K562 (cell line): ENCODE results near the gene PNMT. TPM values are rescaled to one million over a fixed set of nuclear protein-coding genes. Genes with fewer than 3 reads are reported as not detected.

Experiments
- ATAC-seq: fragments of 200-7000 bp; cut with Tn5 transposase; 3 replicates; pipeline ENCODE4 v1.9.1; 2020; ENCODE audit warnings: moderate library complexity
- BruUV-seq: library from RNA; stranded (reverse); fragments of 400-500 nt; replicated peaks from 2 replicates; lab custom pipeline; 2021; lab: Mats Ljungman, UMichigan
- CTCF ChIA-PET: fragments of 300-600 bp; formaldehyde crosslinking; extraction: SDS; loops from one replicate; lab custom pipeline; 2021; ENCODE audit warnings: low intra/inter-chr PET ratio; lab: Yijun Ruan, JAX
- POLR2A ChIA-PET: fragments of 300-600, 350-650 bp; sonication (Branson Sonifier 250); formaldehyde crosslinking; extraction: SDS; loops from one replicate; lab custom pipeline; 2021; ENCODE audit warnings: antibody characterized with exemption, inconsistent platforms; lab: Yijun Ruan, JAX
- DNase-seq, 4 experiments: peaks; one replicate each; pipeline versions ENCODE4 v3.0.0 to v3.0.0-alpha.2; 2011 to 2018; ENCODE audit warnings: low spot score in 3 of 4, mixed read lengths in 3 of 4; ENCODE audit errors: extremely low read depth in 1 of 4
- FAIRE-seq: peaks from 2 replicates; lab custom pipeline; 2011; peaks lifted over from hg19 to GRCh38; lab: Jason Lieb, UNC
- H2AFZ ChIP-seq: 2 replicates; pipeline ENCODE4 v1.6.0; 2011; ENCODE audit warnings: low read depth, low read length, control low read depth, inconsistent platforms
- H3K27ac ChIP-seq: fragments of 200-600 bp; 3 replicates; pipeline ENCODE4 v1.8.0; 2011; ENCODE audit warnings: low read depth, mild to moderate bottlenecking, control low read depth, inconsistent platforms, low read length, moderate library complexity, mixed read lengths; ENCODE audit errors: extremely low read depth
- H3K27me3 ChIP-seq, 2 experiments: fragments of 300-600 bp in 1 of 2; 2 replicates in 1 of 2; 3 replicates in 1 of 2; pipeline versions ENCODE4 v1.6.0 to v1.8.0; 2011; ENCODE audit warnings: inconsistent platforms in 2 of 2, low read length in 2 of 2, mild to moderate bottlenecking in 1 of 2, mixed read lengths in 1 of 2, moderate library complexity in 1 of 2; ENCODE audit not compliant: control insufficient read depth in 2 of 2, insufficient read depth in 2 of 2
- H3K36me3 ChIP-seq: fragments of 300-600 bp; 3 replicates; pipeline ENCODE4 v1.8.0; 2011; ENCODE audit warnings: mild to moderate bottlenecking, low read length, inconsistent platforms; ENCODE audit not compliant: control insufficient read depth, insufficient read depth
- H3K4me1 ChIP-seq, 2 experiments: fragments of 200-600 bp in 1 of 2; replicated peaks in 1 of 2; 2 replicates in 1 of 2; 3 replicates in 1 of 2; pipeline versions ENCODE4 v1.5.1 to v1.8.0; 2011; ENCODE audit warnings: inconsistent platforms in 2 of 2, low read length in 2 of 2, mild to moderate bottlenecking in 1 of 2, mixed read lengths in 1 of 2, moderate library complexity in 1 of 2; ENCODE audit not compliant: control insufficient read depth in 2 of 2, insufficient read depth in 2 of 2
- H3K4me2 ChIP-seq: 2 replicates; pipeline ENCODE4 v1.6.1; 2011; ENCODE audit warnings: low read length, control low read depth, inconsistent platforms, mixed read lengths; ENCODE audit not compliant: insufficient read depth
- H3K4me3 ChIP-seq: fragments of 200-600 bp; sonication (generic), shearing (Covaris generic); 2 replicates; pipeline ENCODE4 v1.5.1; 2016; ENCODE audit warnings: control low read depth, inconsistent platforms
- H3K79me2 ChIP-seq: fragments of 200-600 bp; 3 replicates; pipeline ENCODE4 v1.8.0; 2011; ENCODE audit warnings: low read length, inconsistent platforms; ENCODE audit not compliant: control insufficient read depth, insufficient read depth
- H3K9ac ChIP-seq, 2 experiments: 2 replicates each; pipeline versions ENCODE4 v1.6.0 to v1.6.1; 2011; ENCODE audit warnings: low read depth in 2 of 2, low read length in 2 of 2, control low read depth in 1 of 2, inconsistent platforms in 1 of 2, mild to moderate bottlenecking in 1 of 2, mixed read lengths in 1 of 2; ENCODE audit not compliant: insufficient read depth in 1 of 2
- H3K9me1 ChIP-seq: one replicate; pipeline ENCODE4 v1.6.0; 2011; ENCODE audit warnings: inconsistent platforms, mild to moderate bottlenecking, low read length, moderate library complexity; ENCODE audit not compliant: control insufficient read depth, insufficient read depth
- H3K9me3 ChIP-seq: replicated peaks from 2 replicates; pipeline ENCODE4 v1.5.1; 2011; ENCODE audit warnings: low read depth, low read length, inconsistent platforms; ENCODE audit not compliant: control insufficient read depth, insufficient read depth
- H4K20me1 ChIP-seq: replicated peaks from 2 replicates; pipeline ENCODE4 v1.6.1; 2011; ENCODE audit warnings: low read length, inconsistent platforms, mixed read lengths; ENCODE audit not compliant: control insufficient read depth, insufficient read depth
- CBFB ChIP-seq: sonication (generic); formaldehyde crosslinking; IDR thresholded peaks from 2 replicates; pipeline ENCODE4 v1.4.0; 2020; ENCODE audit warnings: mild to moderate bottlenecking, missing genetic modification reagents
- HCFC1 ChIP-seq: IDR thresholded peaks from 2 replicates; pipeline ENCODE4 v1.6.1; 2012; ENCODE audit warnings: low read depth, low read length, improper control_type of control experiment
- HMGN3 ChIP-seq: IDR thresholded peaks from 2 replicates; pipeline ENCODE4 v1.6.1; 2011; ENCODE audit warnings: borderline replicate concordance, low read depth, mild to moderate bottlenecking, mixed read lengths, low read length; ENCODE audit not compliant: insufficient read length; ENCODE audit errors: extremely low read depth
- JUN ChIP-seq, 2 experiments: sonication (generic) in 1 of 2; formaldehyde crosslinking in 1 of 2; IDR thresholded peaks; 2 replicates each; pipeline versions ENCODE4 v1.6.1 to v1.8.0; 2012 to 2022; ENCODE audit warnings: borderline replicate concordance in 2 of 2, mild to moderate bottlenecking in 2 of 2, improper control_type of control experiment in 1 of 2, low read depth in 1 of 2, low read length in 1 of 2, missing genetic modification reagents in 1 of 2
- MECOM ChIP-seq: fragments of 250-450 bp; sonication (Bioruptor Pico); IDR thresholded peaks from 2 replicates; pipeline ENCODE4 v1.8.0; 2022; ENCODE audit warnings: inconsistent platforms
- MEIS2 ChIP-seq: fragments of 450-650 bp; IDR thresholded peaks from 2 replicates; pipeline ENCODE4 v1.6.1; 2014; ENCODE audit warnings: mild to moderate bottlenecking; ENCODE audit not compliant: partially characterized antibody
- NR2F6 ChIP-seq: fragments of 450-650 bp; formaldehyde crosslinking; IDR thresholded peaks from 2 replicates; pipeline ENCODE4 v1.4.0; 2020; ENCODE audit warnings: mild to moderate bottlenecking
- RBM39 ChIP-seq: fragments of 200-400 bp; formaldehyde crosslinking; optimal IDR thresholded peaks from 2 replicates; pipeline ENCODE3; 2018; ENCODE audit warnings: low read depth, low read length
- RFX5 ChIP-seq: IDR thresholded peaks from 2 replicates; pipeline ENCODE4 v1.6.1; 2011; ENCODE audit warnings: low read depth, mild to moderate bottlenecking, improper control_type of control experiment, low read length
- SAFB ChIP-seq: fragments of 200-400 bp; formaldehyde crosslinking; IDR thresholded peaks from 2 replicates; pipeline ENCODE4 v1.6.1; 2017; ENCODE audit warnings: low read depth, low read length, borderline replicate concordance
- THAP12 ChIP-seq: fragments of 250-450 bp; sonication (Bioruptor Pico); IDR thresholded peaks from 2 replicates; pipeline ENCODE4 v1.9.0; 2021; ENCODE audit warnings: mild to moderate bottlenecking, inconsistent platforms
- ZNF274 ChIP-seq: IDR thresholded peaks from 2 replicates; pipeline ENCODE4 v1.6.1; 2011; ENCODE audit warnings: low read depth, mild to moderate bottlenecking, low read length, moderate library complexity, borderline replicate concordance
- ZNF639 ChIP-seq, 2 experiments: fragments of 200-800 bp in 1 of 2; sonication (Bioruptor generic) in 1 of 2; sonication (generic) in 1 of 2; formaldehyde crosslinking in 1 of 2; IDR thresholded peaks in 1 of 2; conservative IDR thresholded peaks in 1 of 2; 2 replicates each; pipeline versions ENCODE4 v1.5.0 to v1.6.1; 2016 to 2020; ENCODE audit warnings: missing compliant biosample characterization in 1 of 2, missing genetic modification characterization in 1 of 2, missing genetic modification reagents in 1 of 2
- WGBS: fragments of 100-300 bp; shearing (Covaris generic); methylation state at CpG from one replicate; pipeline ENCODE4 v1.1.6; 2016; ENCODE audit warnings: low coverage, mixed read lengths; ENCODE audit not compliant: insufficient coverage; ENCODE audit errors: missing lambda C conversion rate; 5-methylcytosine and 5-hydroxymethylcytosine counted together
- in situ Hi-C: fragments of 300-500 bp; cut with MboI; formaldehyde crosslinking; loops from 4 replicates; pipeline ENCODE4 v1.15.0; 2018; ENCODE audit warnings: inconsistent platforms, mixed read lengths
- intact Hi-C: fragments of 100-400 bp; cut with micrococcal nuclease; formaldehyde crosslinking; loops from 2 replicates; pipeline ENCODE4 v1.14.2; 2022
- polyA plus RNA-seq, 8 experiments: library from polyadenylated mRNA; depleted of rRNA in 4 of 8; stranded (reverse) in 5 of 8; unstranded in 3 of 8; fragments of >200 nt; fragmentation: Nextera tagmentation in 2 of 8; fragmentation: Illumina TruSeq in 1 of 8; extraction: Ambion mirVana in 2 of 8; extraction: Trizol in 1 of 8; gene quantifications; 2 replicates each; pipeline versions ENCODE4 v1.2.1 to v1.2.3, GENCODE V29; 2011 to 2014; ENCODE audit warnings: inconsistent platforms in 1 of 8, missing spikeins in 1 of 8
- total RNA-seq, 7 experiments: library from RNA; depleted of rRNA in 6 of 7; stranded (reverse); fragments of >200 nt in 6 of 7; fragmentation: Illumina TruSeq in 2 of 7; extraction: Trizol in 2 of 7; gene quantifications; 2 replicates each; pipeline versions ENCODE4 v1.2.1 to v1.2.3, GENCODE V29; 2011 to 2021; ENCODE audit warnings: low replicate concordance in 1 of 7
- TF ChIP-seq, protein P1 (sequence below): fragments of 450-650 bp; IDR thresholded peaks from 2 replicates; pipeline ENCODE4 v1.7.1; 2018; ENCODE audit warnings: mild to moderate bottlenecking, low read depth; ENCODE audit not compliant: partially characterized antibody

PNMT gene
- total and polyA plus RNA-seq, 9 of the 15 experiments (the other 6 are each of a cell fraction or from before 2014, with no cell fraction given), result 0.55 to 18.1 (median 5.8) TPM

GRCh38 chr17:39695089-39695474 lies 26.8 kb downstream of the PNMT start:
- no peaks in the 10 kb centered on the region for H3K79me2 ChIP-seq
- ATAC-seq (no peak; the same call in 1 of the 3 replicates), FAIRE-seq (no peak), DNase-seq (no peak)
- no peak overlapping the region for H2AFZ ChIP-seq
- no peaks in the 10 kb centered on the region for H3K27me3 ChIP-seq
- in situ Hi-C loops (no loop called here), intact Hi-C loops (no loop called here)
- no peak overlapping the region for H3K4me3 ChIP-seq
- peaks cover 0 to 9% of the 10 kb centered on the region in 2 experiments; a peak in 2 of 5 replicates for H3K4me1 ChIP-seq
- no peaks in the 10 kb centered on the region for H3K9me1 ChIP-seq
- ChIA-PET CTCF (no interaction called here), POLR2A (interaction anchor here (0.6 to 1.9 kb wide), 7 partner anchors 10 to 88 kb away, joined by 3 to 6 read pairs (median 4); partner anchors contain the start of gene NEUROD2)
- no peak overlapping the region for H3K27ac ChIP-seq
- no TSS peak for BruUV-seq
- WGBS, result 52% methylated on average over 2 of the region's 2 CpGs
- H3K4me2 ChIP-seq, result no peak overlapping the region
- H3K36me3 ChIP-seq, result no peaks in the 10 kb centered on the region; the same call in 2 of the 3 replicates
- no peaks in the 10 kb centered on the region for H4K20me1 ChIP-seq
- peak overlapping the region in 1 of 2 experiments; percentile 38; a peak in 1 of 4 replicates for H3K9ac ChIP-seq
- no peaks in the 10 kb centered on the region for H3K9me3 ChIP-seq
- TF ChIP-seq CBFB (CRISPR knock-in tag), result no peak
- TF ChIP-seq, protein P1, sequence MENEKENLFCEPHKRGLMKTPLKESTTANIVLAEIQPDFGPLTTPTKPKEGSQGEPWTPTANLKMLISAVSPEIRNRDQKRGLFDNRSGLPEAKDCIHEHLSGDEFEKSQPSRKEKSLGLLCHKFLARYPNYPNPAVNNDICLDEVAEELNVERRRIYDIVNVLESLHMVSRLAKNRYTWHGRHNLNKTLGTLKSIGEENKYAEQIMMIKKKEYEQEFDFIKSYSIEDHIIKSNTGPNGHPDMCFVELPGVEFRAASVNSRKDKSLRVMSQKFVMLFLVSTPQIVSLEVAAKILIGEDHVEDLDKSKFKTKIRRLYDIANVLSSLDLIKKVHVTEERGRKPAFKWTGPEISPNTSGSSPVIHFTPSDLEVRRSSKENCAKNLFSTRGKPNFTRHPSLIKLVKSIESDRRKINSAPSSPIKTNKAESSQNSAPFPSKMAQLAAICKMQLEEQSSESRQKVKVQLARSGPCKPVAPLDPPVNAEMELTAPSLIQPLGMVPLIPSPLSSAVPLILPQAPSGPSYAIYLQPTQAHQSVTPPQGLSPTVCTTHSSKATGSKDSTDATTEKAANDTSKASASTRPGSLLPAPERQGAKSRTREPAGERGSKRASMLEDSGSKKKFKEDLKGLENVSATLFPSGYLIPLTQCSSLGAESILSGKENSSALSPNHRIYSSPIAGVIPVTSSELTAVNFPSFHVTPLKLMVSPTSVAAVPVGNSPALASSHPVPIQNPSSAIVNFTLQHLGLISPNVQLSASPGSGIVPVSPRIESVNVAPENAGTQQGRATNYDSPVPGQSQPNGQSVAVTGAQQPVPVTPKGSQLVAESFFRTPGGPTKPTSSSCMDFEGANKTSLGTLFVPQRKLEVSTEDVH, result no peak
- TF ChIP-seq ZNF274, result no peak
- no peak for TF ChIP-seq ZNF639 (CRISPR knock-in tag; conservative IDR thresholded peaks at IDR 0.05 in 1 of 2, IDR thresholded peaks at IDR 0.05 in 1 of 2)
- TF ChIP-seq NR2F6 (CRISPR knock-in tag), result no peak
- TF ChIP-seq RFX5, result no peak
- TF ChIP-seq THAP12, result no peak
- no peak for TF ChIP-seq HCFC1
- TF ChIP-seq SAFB, result no peak
- no peak for TF ChIP-seq RBM39
- no peak for TF ChIP-seq HMGN3
- TF ChIP-seq JUN (IDR thresholded peaks at IDR 0.05; ENCODE audit: borderline replicate concordance, low read depth, low read length), result no peak
- no peak for TF ChIP-seq JUN (CRISPR knock-in tag; IDR thresholded peaks at IDR 0.05; ENCODE audit: borderline replicate concordance)
- no peak for TF ChIP-seq MEIS2
- TF ChIP-seq MECOM (CRISPR knock-in tag), result no peak
